ENCODE data around the gene EPN2. TPM values are rescaled to one million over a fixed set of nuclear protein-coding genes. Genes with fewer than 3 reads are reported as not detected.

The EPN2 gene
- total RNA-seq, 2 donors from 2014 or later, result 6.0 to 7.2 TPM

- H3K27ac Mint-ChIP-seq, result no peak overlapping the region
- H3K36me3 Mint-ChIP-seq (ENCODE audit: low read depth), result peaks cover 6% of the 10 kb centered on the region
- ATAC-seq (no peak), DNase-seq (no peak)
- H3K4me1 Mint-ChIP-seq, result peaks cover 10% of the 10 kb centered on the region
- H3K4me3 Mint-ChIP-seq, result no peak overlapping the region
- H3K27me3 Mint-ChIP-seq, result peaks cover 30% of the 10 kb centered on the region
- H3K9me3 ChIP-seq (ENCODE audit: control insufficient read depth, low read length, poor library complexity, severe bottlenecking), result no peaks in the 10 kb centered on the region
Observed at GRCh38 chr17:19341211-19341631, 104.1 kb downstream of the EPN2 start.

GRCh38 chr17:19341641-19342610, 104.8 kb downstream of the EPN2 start:
- Mint-ChIP-seq H3K27me3 (peaks cover 32% of the 10 kb centered on the region), H3K4me3 (no peak overlapping the region), H3K4me1 (peaks cover 10% of the 10 kb centered on the region), H3K36me3 (ENCODE audit: low read depth) (peaks cover 6% of the 10 kb centered on the region), H3K27ac (no peak overlapping the region)
- no peaks in the 10 kb centered on the region for H3K9me3 ChIP-seq (ENCODE audit: control insufficient read depth, low read length, poor library complexity, severe bottlenecking)
- DNase-seq, result no peak
- no peak for ATAC-seq

GRCh38 chr17:19342611-19343255, 105.6 kb downstream of the EPN2 start:
- ATAC-seq (no peak), DNase-seq (no peak)
- Mint-ChIP-seq H3K27me3 (peaks cover 28% of the 10 kb centered on the region), H3K4me3 (no peak overlapping the region), H3K36me3 (ENCODE audit: low read depth) (peaks cover 6% of the 10 kb centered on the region), H3K27ac (no peak overlapping the region), H3K4me1 (peaks cover 8% of the 10 kb centered on the region)
- no peaks in the 10 kb centered on the region for H3K9me3 ChIP-seq (ENCODE audit: control insufficient read depth, low read length, poor library complexity, severe bottlenecking)

GRCh38 chr17:19343256-19343630, 106.1 kb downstream of the EPN2 start:
- Mint-ChIP-seq H3K4me3 (no peak overlapping the region), H3K27ac (no peak overlapping the region), H3K27me3 (peaks cover 28% of the 10 kb centered on the region), H3K4me1 (peaks cover 8% of the 10 kb centered on the region), H3K36me3 (ENCODE audit: low read depth) (peaks cover 6% of the 10 kb centered on the region)
- H3K9me3 ChIP-seq (ENCODE audit: control insufficient read depth, low read length, poor library complexity, severe bottlenecking), result no peaks in the 10 kb centered on the region
- DNase-seq (no peak), ATAC-seq (no peak)

- DNase-seq (no peak), ATAC-seq (no peak)
- H3K9me3 ChIP-seq (ENCODE audit: control insufficient read depth, low read length, poor library complexity, severe bottlenecking), result no peaks in the 10 kb centered on the region
- Mint-ChIP-seq H3K4me3 (no peak overlapping the region), H3K27me3 (peaks cover 28% of the 10 kb centered on the region), H3K4me1 (peaks cover 8% of the 10 kb centered on the region), H3K36me3 (ENCODE audit: low read depth) (peaks cover 6% of the 10 kb centered on the region), H3K27ac (no peak overlapping the region)
Observed at GRCh38 chr17:19343671-19344151, 106.5 kb downstream of the EPN2 start.

- no peak for DNase-seq
Observed at GRCh38 chr17:19344311-19345066, 107.3 kb downstream of the EPN2 start.

GRCh38 chr17:19345067-19345460, 107.9 kb downstream of the EPN2 start:
- peaks cover 6% of the 10 kb centered on the region for H3K36me3 Mint-ChIP-seq (ENCODE audit: low read depth)
- H3K4me3 Mint-ChIP-seq, result no peak overlapping the region
- H3K9me3 ChIP-seq (ENCODE audit: control insufficient read depth, low read length, poor library complexity, severe bottlenecking), result no peaks in the 10 kb centered on the region
- peaks cover 29% of the 10 kb centered on the region for H3K27me3 Mint-ChIP-seq
- no peak overlapping the region for H3K27ac Mint-ChIP-seq
- no peak for DNase-seq
- no peak for ATAC-seq
- H3K4me1 Mint-ChIP-seq, result peaks cover 8% of the 10 kb centered on the region

More at GRCh38 chr17:19344311-19345066, 107.3 kb downstream of the EPN2 start:
- no peak for ATAC-seq
- no peaks in the 10 kb centered on the region for H3K9me3 ChIP-seq (ENCODE audit: control insufficient read depth, low read length, poor library complexity, severe bottlenecking)
- Mint-ChIP-seq H3K4me3 (no peak overlapping the region), H3K4me1 (peaks cover 8% of the 10 kb centered on the region), H3K36me3 (ENCODE audit: low read depth) (peaks cover 6% of the 10 kb centered on the region), H3K27me3 (peaks cover 27% of the 10 kb centered on the region), H3K27ac (no peak overlapping the region)

- peaks cover 29% of the 10 kb centered on the region for H3K27me3 Mint-ChIP-seq
- no peaks in the 10 kb centered on the region for H3K9me3 ChIP-seq (ENCODE audit: control insufficient read depth, low read length, poor library complexity, severe bottlenecking)
- no peak for DNase-seq
- no peak overlapping the region for H3K4me3 Mint-ChIP-seq
- H3K36me3 Mint-ChIP-seq (ENCODE audit: low read depth), result peaks cover 6% of the 10 kb centered on the region
- peaks cover 8% of the 10 kb centered on the region for H3K4me1 Mint-ChIP-seq
- no peak for ATAC-seq
- H3K27ac Mint-ChIP-seq, result no peak overlapping the region
Observed at GRCh38 chr17:19345486-19346350, 108.6 kb downstream of the EPN2 start.

GRCh38 chr17:19346351-19347255, 109.4 kb downstream of the EPN2 start:
- H3K4me1 Mint-ChIP-seq, result peaks cover 4% of the 10 kb centered on the region
- no peak for ATAC-seq
- H3K27me3 Mint-ChIP-seq, result peaks cover 24% of the 10 kb centered on the region
- no peak for DNase-seq
- no peak overlapping the region for H3K27ac Mint-ChIP-seq
- H3K4me3 Mint-ChIP-seq, result no peak overlapping the region
- H3K36me3 Mint-ChIP-seq (ENCODE audit: low read depth), result peaks cover 5% of the 10 kb centered on the region
- no peaks in the 10 kb centered on the region for H3K9me3 ChIP-seq (ENCODE audit: control insufficient read depth, low read length, poor library complexity, severe bottlenecking)

- no peak for ATAC-seq
- no peaks in the 10 kb centered on the region for H3K36me3 Mint-ChIP-seq (ENCODE audit: low read depth)
- H3K27me3 Mint-ChIP-seq, result peaks cover 22% of the 10 kb centered on the region
- no peaks in the 10 kb centered on the region for H3K4me1 Mint-ChIP-seq
- DNase-seq, result no peak
- no peaks in the 10 kb centered on the region for H3K9me3 ChIP-seq (ENCODE audit: control insufficient read depth, low read length, poor library complexity, severe bottlenecking)
- H3K27ac Mint-ChIP-seq, result no peak overlapping the region
- H3K4me3 Mint-ChIP-seq, result no peak overlapping the region
Observed at GRCh38 chr17:19347323-19348080, 110.3 kb downstream of the EPN2 start.

GRCh38 chr17:19348081-19348650, 111.0 kb downstream of the EPN2 start:
- no peak overlapping the region for H3K27ac Mint-ChIP-seq
- DNase-seq (no peak), ATAC-seq (no peak)
- H3K36me3 Mint-ChIP-seq (ENCODE audit: low read depth), result no peaks in the 10 kb centered on the region
- H3K4me1 Mint-ChIP-seq, result no peaks in the 10 kb centered on the region
- H3K9me3 ChIP-seq (ENCODE audit: control insufficient read depth, low read length, poor library complexity, severe bottlenecking), result no peaks in the 10 kb centered on the region
- H3K4me3 Mint-ChIP-seq, result no peak overlapping the region
- H3K27me3 Mint-ChIP-seq, result peaks cover 22% of the 10 kb centered on the region

Measured in T-helper 17 cell (primary cell).